ENCODE measurements around the gene NTSR2. TPM values are rescaled to one million over a fixed set of nuclear protein-coding genes. Genes with fewer than 3 reads are reported as not detected.

Gene NTSR2
- total and polyA plus RNA-seq, 2 donors (not counting 3 experiments of a cell fraction or from before 2014, with no cell fraction given): not detected

GRCh38 chr2:11636593-11637295, 33.3 kb downstream of the NTSR2 start:
- H3K4me2 ChIP-seq (ENCODE audit: insufficient read depth, low read length): no peak overlapping the region
- H3K4me3 ChIP-seq (replicated peaks in 1 of 3; ENCODE audit: insufficient read depth in 1 of 3, low read depth in 1 of 3, low read length in 3 of 3): no peak overlapping the region
- CTCF ChIA-PET: no interaction called here
- H3K27ac ChIP-seq (ENCODE audit: insufficient read depth, low read depth, low read length): no peak overlapping the region
- no peaks in the 10 kb centered on the region for H3K36me3 ChIP-seq (ENCODE audit: control insufficient read depth in 2 of 2, extremely low read depth in 1 of 2, insufficient read depth in 2 of 2, low read length in 2 of 2)
- no peaks in the 10 kb centered on the region for H3K4me1 ChIP-seq (ENCODE audit: control insufficient read depth, extremely low read depth, insufficient read depth, low read length)
- POLR2A ChIA-PET: no interaction called here
- DNase-seq (ENCODE audit: low read depth, low spot score): no peak
- intact Hi-C loops (cut with micrococcal nuclease): no loop called here
- no peaks in the 10 kb centered on the region for H4K20me1 ChIP-seq (replicated peaks; ENCODE audit: control insufficient read depth, extremely low read depth, insufficient read depth, low read length)
- H3K9ac ChIP-seq (replicated peaks; ENCODE audit: extremely low read depth, insufficient read depth, low read length): no peak overlapping the region
- H3K9me3 ChIP-seq (replicated peaks; ENCODE audit: control insufficient read depth, insufficient read depth, low read length): no peaks in the 10 kb centered on the region
- dilution Hi-C loops (cut with MboI; ENCODE audit: extremely low pct_ligation_motif_present, low sequenced_read_pairs): no loop called here
- FAIRE-seq: no peak
- H3K9me1 ChIP-seq (replicated peaks; ENCODE audit: control insufficient read depth, extremely low read depth, insufficient read depth, low read length): no peaks in the 10 kb centered on the region
- BruUV-seq (replicated peaks): no TSS peak
- TF ChIP-seq POLR2AphosphoS5 (IDR thresholded peaks at IDR 0.05; ENCODE audit: insufficient read depth, low read depth, low read length) (no peak), JUN (IDR thresholded peaks at IDR 0.05; ENCODE audit: borderline replicate concordance, insufficient read depth, insufficient read length, low read depth) (no peak), GATA2 (IDR thresholded peaks at IDR 0.05; ENCODE audit: insufficient read depth, insufficient read length, low read depth, low read length) (no peak), EZH2 (IDR thresholded peaks at IDR 0.05; ENCODE audit: borderline replicate concordance, low read depth, low read length, severe bottlenecking) (no peak), FOS (IDR thresholded peaks at IDR 0.05; ENCODE audit: borderline replicate concordance, insufficient read depth, low read length) (no peak)
- no peaks in the 10 kb centered on the region for H3K27me3 ChIP-seq (ENCODE audit: control insufficient read depth in 2 of 2, insufficient read depth in 2 of 2, low read length in 2 of 2)
- H3K79me2 ChIP-seq (ENCODE audit: control insufficient read depth, insufficient read depth, low read length): no peaks in the 10 kb centered on the region
- H2AFZ ChIP-seq (ENCODE audit: low read depth, low read length): no peak overlapping the region

DNA sequence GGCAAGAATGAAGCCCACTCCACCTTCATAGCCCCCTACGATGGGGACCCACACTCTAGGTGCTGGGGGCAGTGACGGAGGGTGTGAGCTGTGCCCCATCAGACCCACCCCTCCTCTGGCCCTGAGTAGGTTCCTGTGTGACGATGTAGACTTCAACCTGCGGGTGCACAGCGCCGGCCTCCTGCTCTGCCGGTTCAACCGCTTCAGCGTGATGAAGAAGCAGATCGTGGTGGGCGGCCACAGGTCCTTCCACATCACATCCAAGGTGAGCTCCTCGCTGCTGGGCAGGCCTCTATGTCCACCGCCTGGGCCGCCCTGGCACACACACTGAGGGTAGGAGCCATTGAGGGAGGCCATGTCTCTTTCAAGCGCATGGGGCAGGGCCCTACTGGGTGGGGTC, 34.9 kb downstream of the NTSR2 start:
- Histone ChIP-seq H3K9me3 (replicated peaks; ENCODE audit: control insufficient read depth, insufficient read depth, low read length) (no peaks in the 10 kb centered on the region), H3K4me1 (ENCODE audit: control insufficient read depth, extremely low read depth, insufficient read depth, low read length) (no peaks in the 10 kb centered on the region), H3K9ac (replicated peaks; ENCODE audit: extremely low read depth, insufficient read depth, low read length) (no peak overlapping the region), H3K9me1 (replicated peaks; ENCODE audit: control insufficient read depth, extremely low read depth, insufficient read depth, low read length) (no peaks in the 10 kb centered on the region), H3K4me2 (ENCODE audit: insufficient read depth, low read length) (no peak overlapping the region), H3K36me3 (ENCODE audit: control insufficient read depth in 2 of 2, extremely low read depth in 1 of 2, insufficient read depth in 2 of 2, low read length in 2 of 2) (no peaks in the 10 kb centered on the region), H3K27me3 (ENCODE audit: control insufficient read depth in 2 of 2, insufficient read depth in 2 of 2, low read length in 2 of 2) (no peaks in the 10 kb centered on the region), H3K27ac (ENCODE audit: insufficient read depth, low read depth, low read length) (no peak overlapping the region), H2AFZ (ENCODE audit: low read depth, low read length) (no peak overlapping the region), H3K79me2 (ENCODE audit: control insufficient read depth, insufficient read depth, low read length) (no peaks in the 10 kb centered on the region), H4K20me1 (replicated peaks; ENCODE audit: control insufficient read depth, extremely low read depth, insufficient read depth, low read length) (no peaks in the 10 kb centered on the region), H3K4me3 (replicated peaks in 1 of 3; ENCODE audit: insufficient read depth in 1 of 3, low read depth in 1 of 3, low read length in 3 of 3) (no peak overlapping the region)
- ChIA-PET CTCF (no interaction called here), POLR2A (no interaction called here)
- BruUV-seq (replicated peaks): no TSS peak
- DNase-seq (ENCODE audit: low read depth, low spot score): no peak
- intact Hi-C loops (cut with micrococcal nuclease) (no loop called here), dilution Hi-C loops (cut with MboI; ENCODE audit: extremely low pct_ligation_motif_present, low sequenced_read_pairs) (no loop called here)
- no peak for FAIRE-seq
- no peak for TF ChIP-seq MAX (IDR thresholded peaks at IDR 0.05; ENCODE audit: insufficient read depth, insufficient read length)
